HG03066 (cell line): ENCODE measurements around the gene COL4A2.
"Not testable (repeated sequence)": the region's sequence is repeated elsewhere in the genome, so short reads cannot be mapped to it uniquely, and the experiment has no call there.

Experiments
- ATAC-seq: cut with Tn5 transposase; IDR thresholded peaks from one replicate; pipeline ENCODE4 v1.9.1; 2021; ENCODE audit warnings: low read depth; ENCODE audit not compliant: unreplicated experiment

COL4A2 gene

DNA sequence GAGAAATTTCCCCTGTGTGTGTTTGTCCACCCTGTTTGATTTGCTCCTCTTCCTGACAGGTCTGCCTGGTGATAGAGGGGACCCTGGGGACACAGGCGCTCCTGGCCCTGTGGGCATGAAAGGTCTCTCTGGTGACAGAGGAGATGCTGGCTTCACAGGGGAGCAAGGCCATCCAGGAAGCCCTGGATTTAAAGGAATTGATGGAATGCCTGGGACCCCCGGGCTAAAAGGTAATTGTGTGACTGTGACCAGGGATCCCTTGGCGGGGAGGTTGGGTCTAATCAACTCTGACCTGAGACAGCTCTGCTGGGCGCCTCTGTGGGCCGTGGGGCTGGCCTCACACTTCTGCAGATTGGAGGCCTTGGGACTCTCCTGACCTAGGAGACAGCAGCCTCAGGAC, 173.1 kb downstream of the COL4A2 start:
- no peak for ATAC-seq

DNA sequence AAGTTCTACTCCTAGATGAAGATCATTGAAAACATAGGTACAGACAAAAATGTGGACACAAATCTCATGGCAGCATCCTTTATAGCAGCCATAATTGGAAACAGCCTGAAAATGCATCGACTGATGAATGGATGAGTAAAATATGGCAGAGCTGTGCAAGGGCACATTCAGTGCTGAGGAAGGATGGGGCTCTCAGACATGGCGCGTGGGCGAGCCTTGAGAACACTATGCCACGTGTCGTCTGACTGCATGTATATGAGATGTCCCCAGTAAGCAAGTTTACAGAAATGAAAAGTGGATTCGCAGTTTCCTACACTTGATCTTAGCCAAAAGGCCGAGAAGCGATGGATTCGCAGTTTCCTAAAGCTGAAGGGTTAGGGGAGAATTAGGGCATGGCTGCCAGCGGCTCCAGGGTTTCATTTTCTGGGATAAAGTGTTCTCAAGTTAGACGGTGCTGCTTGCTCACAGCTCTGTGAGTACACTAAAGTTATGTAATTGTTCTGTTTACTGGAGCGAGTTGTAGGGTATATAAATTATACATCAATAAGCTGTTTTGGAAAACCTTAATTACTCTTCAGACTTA, 176.4 kb downstream of the COL4A2 start:
- no peak for ATAC-seq

DNA sequence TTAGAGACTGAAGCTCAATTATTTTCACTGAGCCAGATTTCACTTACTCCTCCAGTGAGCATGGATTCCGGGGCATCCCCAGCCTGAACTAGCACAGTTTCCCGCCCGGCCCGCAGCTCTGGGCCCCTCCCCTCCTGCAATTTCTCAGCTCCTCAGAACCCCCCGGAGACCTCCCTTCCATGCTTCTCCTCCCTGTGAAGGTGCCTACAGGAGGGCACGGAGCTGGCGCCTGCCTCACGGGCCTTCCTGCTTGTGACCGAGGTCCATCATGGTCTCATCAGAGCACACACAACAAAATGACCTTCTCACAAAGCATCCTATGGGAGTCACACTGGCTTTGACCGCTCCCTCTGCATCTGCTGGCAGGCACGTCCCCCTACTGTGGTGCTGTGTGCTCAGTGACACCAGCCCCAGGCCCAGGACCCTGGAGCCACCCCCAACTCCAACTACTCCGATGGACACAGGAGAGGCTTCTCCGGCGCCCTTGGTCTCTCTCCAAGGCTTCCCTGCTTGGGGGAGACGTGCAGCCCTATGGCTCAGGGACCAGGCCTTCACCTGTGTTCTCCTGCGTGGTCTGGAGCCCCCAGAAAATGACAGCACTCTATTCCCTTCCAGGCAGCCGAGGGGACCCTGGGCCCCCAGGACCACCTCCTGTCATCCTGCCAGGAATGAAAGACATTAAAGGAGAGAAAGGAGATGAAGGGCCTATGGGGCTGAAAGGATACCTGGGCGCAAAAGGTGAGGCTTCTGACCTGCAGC, 177.4 kb downstream of the COL4A2 start:
- no peak for ATAC-seq

DNA sequence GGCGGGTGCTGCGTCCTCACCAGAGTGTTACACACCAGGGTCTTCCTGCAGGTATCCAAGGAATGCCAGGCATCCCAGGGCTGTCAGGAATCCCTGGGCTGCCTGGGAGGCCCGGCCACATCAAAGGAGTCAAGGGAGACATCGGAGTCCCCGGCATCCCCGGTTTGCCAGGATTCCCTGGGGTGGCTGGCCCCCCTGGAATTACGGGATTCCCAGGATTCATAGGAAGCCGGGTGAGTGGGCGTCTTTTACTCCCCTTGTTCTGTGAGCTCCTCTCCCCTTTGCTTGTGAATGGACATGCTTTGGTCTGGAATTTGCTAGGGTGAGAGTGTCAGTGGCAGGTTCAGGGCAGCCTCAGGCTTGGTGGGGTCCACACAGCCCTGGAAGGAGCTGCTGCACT, 178.5 kb downstream of the COL4A2 start:
- no peak for ATAC-seq

DNA sequence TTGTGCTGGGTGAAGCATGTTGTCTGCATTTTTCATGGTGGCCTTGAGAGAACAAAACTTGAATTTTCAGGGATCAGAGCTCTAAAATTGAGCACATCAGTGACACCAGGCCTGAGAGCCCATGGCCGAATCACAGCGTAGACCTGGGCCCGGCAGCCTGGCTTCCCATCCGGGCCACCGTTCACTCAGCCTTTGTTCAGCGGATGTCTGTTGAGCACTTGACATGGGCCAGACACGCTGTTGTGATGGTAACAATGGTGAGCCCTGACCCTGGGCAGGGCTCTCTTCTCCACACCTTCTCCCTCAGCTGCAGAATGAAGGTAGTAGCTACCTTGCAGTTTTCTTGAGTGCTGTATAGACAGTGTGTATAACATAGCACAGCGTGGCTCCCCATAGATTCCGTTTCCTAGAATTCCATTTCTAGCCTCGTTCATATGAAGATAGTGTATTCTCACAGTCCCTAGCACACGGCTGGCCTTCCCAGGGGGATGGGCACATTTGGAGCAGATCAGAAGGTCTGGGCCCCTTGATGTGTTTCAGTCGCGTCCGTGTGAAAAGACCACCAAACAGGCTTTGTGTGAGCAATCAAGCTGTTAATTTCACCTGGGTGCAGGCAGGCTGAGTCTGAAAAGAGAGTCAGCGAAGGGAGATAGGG, 179.1 kb downstream of the COL4A2 start:
- no peak for ATAC-seq

DNA sequence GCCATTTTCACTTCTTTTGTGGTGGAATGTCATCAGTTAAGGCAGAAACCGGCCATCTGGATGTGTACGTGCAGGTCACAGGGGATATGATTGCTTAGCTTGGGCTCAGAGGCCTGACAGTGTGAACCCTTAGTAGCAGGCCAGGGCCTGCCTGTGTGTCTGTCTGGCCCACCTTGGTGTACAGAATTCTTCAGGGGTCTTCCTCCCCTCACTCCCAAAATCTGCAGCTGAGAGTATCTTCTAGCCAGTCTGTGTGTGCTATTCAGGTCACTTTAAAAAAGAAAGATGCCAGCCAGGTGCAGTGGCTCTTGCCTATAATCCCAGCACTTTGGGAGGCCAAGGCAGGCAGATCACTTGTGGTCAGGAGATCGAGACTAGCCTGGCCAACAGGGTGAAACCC, 179.8 kb downstream of the COL4A2 start:
- ATAC-seq: not testable (repeated sequence)

DNA sequence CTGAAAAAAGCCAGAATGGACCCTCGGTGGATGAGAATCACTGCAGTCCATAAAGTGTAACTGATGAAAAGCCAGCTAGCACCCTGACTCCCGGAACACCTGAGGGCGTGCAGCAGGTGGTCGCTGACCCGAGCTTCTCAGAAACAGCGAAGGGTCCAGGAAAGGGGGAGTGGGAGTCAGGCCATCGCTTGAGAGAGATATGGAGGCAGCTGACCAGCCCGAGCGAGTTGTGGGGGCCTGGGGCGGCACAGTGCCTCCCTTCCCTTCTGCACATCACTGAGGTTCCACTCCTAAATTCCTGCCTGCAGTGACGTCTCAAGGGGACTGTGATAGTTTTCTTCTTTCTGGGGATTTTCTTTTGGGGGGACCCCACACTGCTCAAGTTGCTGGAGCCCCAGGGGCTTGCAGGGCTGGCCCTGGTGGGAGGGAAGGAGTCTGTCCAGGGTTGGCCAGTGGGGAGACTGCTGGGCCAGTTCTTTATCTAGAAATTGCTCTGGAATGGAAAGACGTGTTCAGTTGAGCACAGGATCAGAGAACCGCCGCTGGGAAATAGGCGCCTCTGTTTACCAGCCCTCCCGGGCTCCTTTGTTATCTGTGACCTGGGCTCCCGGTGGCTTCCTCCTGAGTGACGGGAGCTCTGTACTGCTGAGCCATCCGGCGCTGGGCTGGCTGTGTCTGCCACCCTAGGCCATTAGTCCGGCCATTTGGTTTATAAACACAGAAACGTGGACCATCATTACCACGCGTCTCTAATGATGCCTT, 183.1 kb downstream of the COL4A2 start:
- no peak for ATAC-seq

DNA sequence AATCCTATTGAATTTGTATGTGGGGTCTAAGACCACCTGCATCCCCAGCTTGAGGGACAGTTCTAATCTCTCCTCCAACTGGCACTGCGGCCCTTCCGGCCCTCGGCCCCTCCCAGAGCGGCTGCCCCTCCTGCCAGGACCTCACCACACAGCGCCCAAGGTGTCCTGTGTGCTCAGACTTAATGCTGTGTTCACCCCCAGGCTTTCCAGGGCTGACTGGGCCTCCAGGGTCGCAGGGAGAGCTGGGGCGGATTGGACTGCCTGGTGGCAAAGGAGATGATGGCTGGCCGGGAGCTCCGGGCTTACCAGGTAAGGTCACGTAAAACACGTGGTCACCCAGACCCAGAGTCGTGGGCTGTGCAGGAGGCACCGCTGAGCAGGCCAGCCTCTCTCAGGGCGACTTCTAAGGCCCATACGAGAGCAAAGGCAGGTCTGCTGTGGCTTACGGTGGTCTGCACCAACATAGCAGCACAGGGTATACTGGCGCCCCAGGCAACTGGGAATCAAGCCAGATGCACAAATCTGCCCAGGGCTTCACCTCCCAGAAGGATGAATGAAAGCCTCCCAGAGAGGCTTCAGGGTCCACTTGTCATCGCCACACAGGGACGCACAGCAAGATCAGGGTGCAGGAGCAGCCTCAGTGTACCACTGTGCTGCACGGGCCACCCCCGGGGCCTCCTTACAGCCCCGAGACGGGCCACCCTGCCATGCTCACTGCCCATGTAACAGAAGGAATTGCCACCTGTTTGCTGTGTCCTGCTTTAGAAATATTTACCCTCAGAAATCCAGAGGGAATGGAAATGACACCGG, 185.0 kb downstream of the COL4A2 start:
- no peak for ATAC-seq

DNA sequence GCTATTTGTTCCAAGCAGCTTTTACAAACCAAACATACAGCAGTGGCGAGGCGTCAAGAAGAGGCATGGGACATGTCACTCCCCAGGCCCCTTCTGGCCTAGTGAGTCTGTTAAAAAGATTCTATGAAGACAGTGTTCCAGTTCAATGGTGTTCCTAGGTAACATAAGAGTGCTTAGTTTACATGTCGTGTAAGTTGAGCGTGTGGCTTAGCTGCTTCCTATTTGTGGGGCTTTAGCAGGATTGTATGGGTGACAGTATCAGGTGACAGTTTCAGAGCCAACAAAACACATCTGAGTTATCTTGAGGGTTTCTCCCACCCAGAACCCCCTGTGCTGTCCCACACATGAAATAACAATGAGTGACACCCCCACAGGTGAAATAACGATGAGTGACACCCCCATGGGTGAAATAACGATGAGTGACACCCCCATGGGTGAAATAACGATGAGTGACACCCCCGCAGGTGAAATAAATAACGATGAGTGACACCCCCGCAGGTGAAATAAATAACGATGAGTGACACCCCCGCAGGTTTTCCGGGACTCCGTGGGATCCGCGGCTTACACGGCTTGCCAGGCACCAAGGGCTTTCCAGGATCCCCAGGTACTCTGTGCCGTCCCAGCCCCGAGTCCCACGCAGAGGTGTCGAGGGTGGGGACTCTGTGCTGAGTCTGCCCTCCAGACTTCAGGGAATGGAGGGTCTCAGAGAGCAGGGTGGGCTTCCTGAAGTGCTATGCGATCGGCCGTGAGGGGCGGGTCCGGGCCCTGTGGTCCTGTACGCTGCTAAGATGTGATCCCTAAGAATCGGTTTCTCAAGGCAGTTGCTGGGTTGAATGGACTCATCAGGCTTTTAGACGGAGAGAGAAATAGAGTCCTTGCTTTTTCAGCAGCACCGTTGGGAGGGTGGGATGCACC, 185.9 kb downstream of the COL4A2 start:
- ATAC-seq: no peak

DNA sequence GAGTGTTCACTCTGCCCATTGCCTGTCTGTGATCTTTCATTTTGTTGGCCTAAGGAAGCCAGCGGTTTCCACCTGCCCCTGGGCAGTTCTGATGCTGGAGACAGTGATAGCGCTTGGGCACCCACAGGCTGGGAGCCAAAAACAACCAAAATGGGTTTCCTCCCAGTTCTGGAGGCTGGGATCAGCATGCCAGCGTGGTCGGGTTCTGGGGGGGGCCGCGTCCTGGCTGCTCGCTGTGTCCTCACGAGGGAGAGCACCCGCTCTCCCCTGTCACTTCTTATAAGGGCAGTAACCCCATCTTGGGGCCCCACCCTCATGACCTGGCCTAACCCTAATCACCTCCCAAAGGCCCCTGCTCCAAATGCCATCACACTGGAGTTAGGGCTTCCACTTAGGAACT, 186.5 kb downstream of the COL4A2 start:
- no peak for ATAC-seq

DNA sequence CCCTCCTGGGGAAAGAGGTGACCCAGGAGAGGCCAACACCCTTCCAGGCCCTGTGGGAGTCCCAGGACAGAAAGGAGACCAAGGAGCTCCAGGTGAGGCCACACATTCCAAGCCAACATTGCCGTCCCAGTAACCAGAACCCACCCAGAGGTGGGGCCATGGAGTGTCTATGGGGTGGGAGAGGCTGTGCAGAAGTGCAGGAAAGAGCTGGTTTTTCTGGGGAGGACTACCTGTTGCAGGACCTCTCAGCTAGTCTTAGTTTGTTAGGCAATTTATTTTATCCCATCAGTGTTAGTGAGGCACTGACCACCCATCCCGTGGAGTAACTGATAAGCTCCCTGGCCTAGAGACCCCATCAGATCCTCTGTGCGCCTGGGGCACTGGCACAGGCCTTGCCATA, 188.3 kb downstream of the COL4A2 start:
- ATAC-seq: no peak

DNA sequence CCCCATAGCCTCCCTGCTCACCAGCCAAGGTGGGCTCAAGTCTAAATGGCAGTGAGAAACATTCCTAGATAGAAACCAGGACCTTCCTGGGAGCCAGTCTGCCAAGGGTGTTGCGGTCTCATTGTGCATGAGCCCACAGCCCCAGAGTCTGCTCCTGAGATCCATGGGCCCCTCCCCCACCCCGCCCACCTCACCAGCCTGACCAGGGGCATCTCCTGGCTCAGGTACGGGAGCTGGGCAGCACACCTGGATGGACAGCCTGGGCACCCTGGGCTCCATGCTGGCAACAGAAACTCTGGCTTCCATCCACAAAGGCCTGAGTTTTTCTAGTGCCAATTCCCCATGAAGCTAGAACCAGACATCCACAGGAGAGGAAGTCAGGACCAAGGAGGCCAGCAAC, 188.8 kb downstream of the COL4A2 start:
- no peak for ATAC-seq

DNA sequence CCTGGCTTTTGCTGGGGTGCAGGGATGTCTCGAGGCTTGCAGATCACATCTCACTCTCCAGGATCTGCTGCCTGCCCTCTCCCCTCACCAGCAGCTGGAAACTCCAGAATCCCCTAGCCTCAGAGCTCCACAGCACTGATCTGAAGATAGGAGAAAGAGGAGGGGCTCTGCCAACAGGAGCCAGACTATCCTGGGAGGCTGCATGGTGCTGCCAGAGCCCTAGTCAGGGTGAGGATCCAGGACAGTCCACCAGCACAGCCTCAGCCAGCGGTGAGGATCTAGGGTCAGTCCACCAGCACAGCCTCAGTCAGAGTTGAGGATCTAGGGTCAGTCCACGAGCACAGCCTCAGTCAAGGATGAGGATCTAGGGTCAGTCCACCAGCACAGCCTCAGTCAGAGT, 189.2 kb downstream of the COL4A2 start:
- ATAC-seq: no peak

DNA sequence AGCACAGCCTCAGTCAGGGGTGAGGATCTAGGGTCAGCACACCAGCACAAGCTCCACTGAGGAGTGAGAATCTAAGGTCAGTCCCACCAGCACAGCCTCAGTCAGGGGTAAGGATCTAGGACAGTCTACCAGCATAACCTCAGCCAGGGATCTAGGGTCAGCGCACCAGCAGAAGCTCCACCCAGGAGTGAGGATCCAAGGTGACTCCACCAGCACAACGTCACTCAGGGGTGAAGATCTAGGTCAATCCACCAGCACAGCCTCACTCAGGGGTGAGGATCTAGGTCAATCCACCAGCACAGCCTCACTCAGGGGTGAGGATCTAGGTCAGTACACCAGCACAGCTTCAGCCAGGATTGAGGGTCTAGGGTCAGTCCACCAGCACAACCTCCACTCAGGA, 189.9 kb downstream of the COL4A2 start:
- ATAC-seq: no peak

DNA sequence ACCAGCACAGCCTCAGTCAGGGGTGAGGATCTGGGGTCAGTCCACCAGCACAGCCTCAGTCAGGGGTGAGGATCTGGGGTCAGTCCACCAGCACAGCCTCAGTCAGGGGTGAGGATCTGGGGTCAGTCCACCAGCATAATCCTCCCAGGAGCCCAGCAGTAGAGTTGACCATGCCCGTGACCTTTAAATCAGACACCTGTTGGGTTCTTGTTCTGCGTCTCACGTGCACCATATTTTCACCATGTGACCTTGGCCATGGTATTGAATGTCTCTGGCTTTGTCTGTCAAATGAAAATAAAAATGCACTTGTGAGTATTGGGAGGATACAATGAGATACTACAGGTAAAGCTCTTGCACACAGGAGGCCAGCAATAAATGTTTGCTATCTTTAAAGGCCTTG, 190.8 kb downstream of the COL4A2 start:
- not testable (repeated sequence) for ATAC-seq

DNA sequence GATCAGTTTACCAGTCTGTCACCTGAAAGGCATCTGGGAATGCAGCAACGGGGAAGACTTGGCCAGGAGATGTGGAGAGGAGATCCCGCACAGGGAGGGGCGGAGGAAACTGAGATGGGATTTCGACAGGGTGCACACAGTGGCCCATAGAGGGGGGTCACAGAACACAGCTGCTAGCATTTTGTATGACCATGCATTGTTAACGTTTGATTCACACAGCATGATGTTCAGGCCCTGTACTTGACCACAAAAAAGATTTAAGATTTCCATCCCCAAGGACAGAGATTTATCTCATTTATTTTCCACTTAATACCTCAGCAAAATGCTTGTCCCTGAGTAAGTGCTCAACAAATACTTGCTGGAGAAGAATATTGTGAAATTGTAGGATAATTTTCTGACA, 191.2 kb downstream of the COL4A2 start:
- no peak for ATAC-seq

DNA sequence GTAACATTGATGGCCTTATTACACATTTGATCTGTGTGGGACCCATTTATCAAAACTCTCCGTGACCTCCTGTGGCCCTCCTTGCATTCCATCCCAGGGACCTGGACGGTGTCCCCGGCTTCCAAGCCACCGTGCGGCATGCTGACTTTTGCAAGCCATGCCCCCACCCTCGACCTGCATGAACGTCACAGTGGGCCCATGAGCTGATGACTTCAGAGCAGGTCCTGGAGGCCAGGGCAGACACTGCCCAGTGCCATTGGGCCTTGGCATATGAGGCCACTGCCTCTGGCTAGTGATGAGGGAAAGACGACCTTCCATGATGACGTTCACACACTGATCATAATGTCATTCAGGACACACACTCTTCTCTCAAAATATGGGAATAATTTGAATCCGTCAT, 191.7 kb downstream of the COL4A2 start:
- ATAC-seq: no peak

DNA sequence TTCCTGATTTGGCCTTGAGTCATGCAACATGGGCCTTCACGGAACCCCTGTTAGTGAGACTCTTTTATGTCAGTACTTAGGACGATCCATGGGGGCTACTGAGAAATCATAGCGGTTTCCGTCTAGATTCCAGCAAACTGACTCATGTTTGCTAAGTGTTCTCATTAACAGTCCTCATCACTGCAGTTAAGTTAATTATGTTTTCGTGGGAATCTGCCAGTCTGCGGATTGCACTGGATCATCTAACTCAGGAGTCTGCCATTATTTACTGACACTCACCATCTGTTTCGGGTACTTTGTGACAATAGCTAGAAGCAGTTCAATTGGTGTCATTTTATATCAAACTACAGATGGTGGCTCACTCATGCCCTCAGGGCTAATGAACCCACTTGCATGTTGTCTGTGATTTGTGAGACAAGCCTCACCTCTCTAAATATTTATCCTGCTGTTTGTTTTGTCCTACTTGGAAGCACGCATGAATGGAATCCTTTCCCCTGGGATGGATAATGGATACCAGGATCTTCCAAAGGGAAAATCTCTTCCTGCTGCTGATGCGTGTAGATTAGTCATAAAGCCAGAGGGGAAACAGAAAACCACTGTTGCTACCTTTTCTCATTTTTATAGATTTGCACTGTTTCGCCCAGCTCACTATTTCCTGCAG, 192.7 kb downstream of the COL4A2 start:
- ATAC-seq: no peak

DNA sequence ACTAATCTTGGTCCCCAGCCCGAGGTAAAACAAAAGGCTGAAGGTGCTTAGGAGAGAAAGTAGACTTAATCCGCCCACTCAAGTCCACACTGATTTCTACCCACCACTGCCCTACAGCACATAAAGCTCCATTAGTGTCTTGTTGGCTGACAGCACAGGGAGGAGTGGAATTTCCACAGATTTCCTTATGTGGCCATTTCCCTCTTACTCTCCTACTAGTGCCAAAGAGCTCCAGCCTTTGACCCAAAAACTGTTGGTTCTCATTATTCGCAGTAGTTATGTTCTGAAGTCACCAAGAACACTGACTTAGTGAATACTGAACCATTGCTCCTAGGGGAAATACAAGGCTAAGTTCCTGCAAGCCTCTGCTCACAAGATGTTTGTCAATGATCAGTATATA, 193.3 kb downstream of the COL4A2 start:
- no peak for ATAC-seq
